GM18868 (cell line): ENCODE results near the gene FLYWCH2.

Experiments
- ATAC-seq: cut with Tn5 transposase; IDR thresholded peaks from one replicate; pipeline ENCODE4 v1.9.1; 2021; ENCODE audit warnings: mild to moderate bottlenecking, moderate library complexity; ENCODE audit not compliant: unreplicated experiment

Gene FLYWCH2, protein sequence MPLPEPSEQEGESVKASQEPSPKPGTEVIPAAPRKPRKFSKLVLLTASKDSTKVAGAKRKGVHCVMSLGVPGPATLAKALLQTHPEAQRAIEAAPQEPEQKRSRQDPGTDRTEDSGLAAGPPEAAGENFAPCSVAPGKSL

DNA sequence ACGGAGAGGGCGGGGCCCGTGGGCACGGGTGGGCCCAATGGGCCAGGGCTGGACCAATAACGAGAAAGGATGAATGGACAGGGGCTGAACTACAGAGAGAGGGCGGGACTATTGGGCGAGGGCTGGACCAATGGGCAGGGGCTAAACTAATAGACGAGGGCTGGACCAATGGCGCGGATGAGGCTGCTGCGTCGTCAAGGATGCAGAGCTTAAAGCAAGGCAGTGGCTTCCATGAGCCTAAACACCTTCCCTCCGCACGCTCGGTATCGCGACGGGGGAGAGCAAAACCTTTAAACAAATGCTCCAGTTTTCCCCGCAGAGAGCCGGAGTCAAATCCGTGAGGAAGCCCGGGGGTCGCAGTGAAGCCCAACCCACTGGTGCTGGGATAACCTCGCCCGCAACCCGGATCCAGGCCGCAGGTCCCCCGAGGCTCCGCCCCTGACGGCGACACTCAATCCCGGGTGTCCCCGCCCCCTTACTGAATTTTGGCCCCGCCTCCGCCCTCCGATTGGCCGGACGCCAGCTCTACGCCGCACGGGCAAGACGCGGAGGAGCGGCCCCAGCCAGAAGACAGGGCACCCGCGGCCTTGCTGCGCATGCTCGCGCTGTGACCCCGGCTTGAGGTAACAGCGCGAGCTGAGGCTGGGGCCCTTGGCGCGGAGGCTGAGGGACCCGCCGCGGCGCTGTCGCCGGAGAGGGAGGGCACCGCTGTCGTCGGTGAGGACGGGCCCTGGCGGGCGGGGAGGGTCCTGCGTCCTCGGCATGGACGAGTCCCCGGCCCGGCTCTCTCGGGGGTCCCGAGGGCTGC, at the start of gene FLYWCH2:
TSS of gene FLYWCH2 (plus strand) at position 566 of the 808 bp plus-strand sequence. CDS start 13,235 bp downstream, outside the sequence.
- ATAC-seq: peak; percentile 88

DNA sequence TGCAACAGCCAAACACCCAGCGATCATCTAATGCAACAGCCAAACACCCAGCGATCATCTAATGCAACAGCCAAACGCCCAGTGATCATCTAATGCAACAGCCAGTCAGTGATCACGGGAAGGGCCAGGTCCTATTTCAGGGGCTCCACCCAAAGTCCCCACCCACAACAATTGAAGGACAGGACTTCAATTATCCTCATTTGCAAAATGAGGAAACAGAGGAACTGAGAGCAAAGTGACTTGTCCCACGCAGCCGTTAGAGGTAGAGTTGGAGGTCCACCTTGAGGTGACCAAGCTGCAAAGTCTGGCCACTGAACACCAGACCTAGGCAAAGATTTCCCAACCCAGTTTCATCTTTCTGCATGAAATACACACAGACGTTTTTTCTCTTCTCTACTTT, 49.2 kb upstream of the FLYWCH2 start:
- no peak for ATAC-seq

DNA sequence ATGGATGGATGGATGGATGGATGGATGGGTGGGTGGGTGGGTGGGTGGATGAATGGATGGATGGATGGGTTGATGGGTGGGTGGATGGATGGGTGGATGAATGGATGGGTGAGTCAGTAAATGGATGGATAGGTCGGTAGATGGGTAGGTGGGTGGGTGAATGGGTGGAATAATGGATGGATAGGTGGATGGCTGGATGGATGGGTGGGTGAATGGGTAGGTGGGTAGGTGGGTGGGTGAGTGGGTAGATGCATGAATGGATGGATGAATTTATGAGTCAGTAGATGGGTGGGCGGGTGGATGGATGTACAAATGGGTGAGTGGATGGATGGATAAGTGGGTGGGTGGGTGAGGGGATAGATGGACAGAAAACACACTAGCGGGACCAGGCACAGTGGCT, 48.0 kb upstream of the FLYWCH2 start:
- ATAC-seq: no peak

DNA sequence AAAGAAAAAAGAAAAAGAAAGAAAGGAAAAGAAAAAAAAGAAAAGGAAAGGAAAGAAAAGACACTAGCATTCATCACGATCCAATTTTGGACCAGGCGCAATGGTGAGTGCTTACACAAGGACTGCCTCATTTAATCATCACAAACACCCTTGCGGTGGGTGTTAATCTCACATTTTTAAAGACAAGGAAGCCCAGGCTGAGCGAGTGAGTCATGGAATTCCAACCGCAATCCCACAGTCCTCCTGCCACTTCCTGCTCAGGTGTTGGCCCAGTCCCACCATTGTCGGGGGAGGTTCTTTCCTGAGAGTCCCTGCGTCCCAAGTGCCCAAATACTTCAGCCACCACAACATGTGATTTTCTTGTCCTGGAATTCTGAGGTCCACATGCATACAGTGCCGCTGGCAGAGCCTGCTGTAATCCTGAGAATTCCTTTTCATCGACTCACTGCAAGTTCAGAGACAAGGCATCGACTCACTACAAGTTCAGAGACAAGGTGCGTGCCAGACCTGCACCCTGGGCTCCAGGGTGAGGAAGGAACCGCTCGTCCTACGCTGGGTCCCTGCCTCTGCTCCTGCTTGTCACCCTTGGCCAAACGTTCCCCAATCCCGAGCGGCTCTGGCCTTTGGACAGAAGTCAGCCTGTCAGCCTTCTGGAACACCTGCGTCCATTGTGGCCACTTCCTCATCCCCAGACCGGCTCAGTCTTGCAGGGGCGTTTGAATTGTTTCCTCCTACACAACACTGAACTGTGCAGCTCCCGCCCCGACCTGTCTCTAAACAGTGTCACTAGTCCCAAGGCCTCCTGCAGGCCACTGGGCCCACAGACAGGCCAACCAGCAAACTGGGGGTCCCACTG, 47.1 kb upstream of the FLYWCH2 start:
- ATAC-seq: no peak

DNA sequence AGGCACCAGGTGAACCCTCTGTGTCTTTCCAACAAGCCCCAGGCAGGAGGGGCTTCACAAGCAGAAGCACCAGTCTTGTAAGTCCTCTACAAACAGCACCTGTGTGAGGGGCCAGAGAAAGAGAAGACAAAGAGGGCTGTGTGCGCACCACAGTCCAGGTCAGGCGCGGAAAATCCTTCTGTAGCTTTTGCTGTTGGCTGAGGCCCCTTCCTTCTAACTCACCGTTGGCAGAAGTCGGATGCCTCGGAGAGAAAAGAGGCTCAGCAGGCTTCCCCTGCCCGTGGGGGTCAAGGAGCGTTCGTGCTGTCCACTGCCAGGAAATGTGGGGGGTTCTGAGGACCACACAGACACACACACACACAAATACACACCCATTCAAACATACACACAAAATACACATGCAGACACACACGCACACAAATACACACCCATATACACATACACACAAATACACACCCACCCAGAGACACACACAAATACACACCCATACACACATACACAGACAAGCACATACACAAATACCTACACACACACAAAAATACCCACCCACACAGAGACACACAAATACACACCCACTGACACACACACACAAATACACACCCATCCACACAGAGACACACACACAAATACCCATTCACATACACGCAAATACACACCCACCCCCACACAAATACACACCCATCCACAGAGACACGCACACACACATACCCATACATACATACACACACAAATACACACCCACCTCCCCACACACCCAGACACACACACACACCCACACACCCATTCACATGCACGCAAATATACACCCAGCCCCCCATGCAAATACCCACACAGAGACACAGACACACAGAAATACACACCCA, 46.1 kb upstream of the FLYWCH2 start:
- ATAC-seq: no peak

DNA sequence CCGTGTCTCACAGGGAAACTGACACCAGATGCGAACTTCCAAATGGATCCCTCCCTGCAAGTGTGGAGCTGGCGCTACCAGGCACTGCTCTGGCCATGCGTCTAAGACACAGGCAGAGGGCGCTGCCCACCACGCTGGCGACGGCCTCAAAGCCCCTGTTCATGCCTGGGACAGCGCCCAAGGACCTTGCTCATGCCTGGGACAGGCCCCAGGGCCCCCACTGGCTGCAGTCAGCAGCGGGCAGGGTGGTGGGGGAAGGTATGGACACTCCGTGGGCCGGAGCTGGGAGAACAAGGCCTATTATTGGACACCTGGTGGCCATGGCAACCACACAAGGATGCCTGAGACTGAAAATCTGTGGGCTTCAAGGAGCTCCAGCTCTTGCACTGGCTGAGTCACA, 44.1 kb upstream of the FLYWCH2 start:
- no peak for ATAC-seq

DNA sequence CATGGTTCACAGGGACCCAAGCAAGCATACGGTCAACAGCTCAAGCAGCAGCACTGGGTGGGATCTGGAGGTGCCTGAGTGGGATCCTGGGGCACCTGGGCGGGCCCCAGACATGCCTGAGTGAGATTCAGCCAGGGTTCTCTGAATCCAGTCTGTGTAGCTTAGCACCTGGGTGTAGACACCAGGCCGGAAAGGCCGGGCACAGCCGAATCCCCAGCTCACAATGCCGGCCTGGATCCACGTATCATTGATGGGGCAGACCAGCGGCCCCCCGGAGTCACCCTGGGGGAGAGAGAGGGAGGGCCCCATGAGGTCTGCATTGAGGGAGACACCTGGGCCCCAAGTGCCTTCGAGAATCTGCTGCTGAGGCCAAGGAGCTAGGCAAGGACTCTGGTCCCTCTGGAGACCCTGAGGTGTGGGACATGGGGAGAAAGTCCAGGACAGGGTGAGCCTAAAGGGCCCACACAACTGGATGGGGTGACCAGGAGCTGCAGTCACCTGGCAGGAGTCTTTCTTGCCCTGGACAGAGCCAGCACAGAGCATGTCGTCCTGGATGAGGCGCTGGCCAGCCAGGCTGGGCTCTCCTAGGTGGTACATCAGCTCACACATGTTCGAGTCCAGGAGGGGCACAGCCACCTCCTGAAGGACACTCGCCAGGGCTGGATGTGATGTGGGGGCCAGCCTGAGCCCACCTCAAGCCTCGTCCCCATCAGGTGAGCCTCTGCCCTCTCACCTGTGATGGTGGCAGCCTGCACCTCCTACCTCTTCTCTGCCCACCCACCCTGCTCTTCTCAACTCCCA, 43.2 kb upstream of the FLYWCH2 start:
- ATAC-seq: no peak

DNA sequence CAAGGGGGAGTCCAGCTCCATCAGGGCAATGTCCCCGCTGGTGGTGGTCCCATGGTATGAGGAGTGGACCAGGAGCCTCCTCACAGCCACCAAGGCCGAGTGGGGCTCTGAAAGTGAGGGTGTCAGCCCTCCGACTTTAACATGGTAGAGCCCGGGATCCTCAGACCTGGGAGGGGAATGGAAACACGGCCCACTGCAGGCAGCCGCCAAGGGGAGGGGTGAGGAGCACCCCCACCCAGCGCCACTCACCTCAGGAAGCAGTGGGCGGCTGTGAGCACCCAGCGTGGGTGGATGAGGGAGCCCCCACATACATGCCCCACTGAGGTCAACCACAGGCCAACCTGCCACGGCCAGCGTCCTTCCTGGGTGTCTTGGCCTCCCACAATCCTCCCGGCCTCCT, 42.1 kb upstream of the FLYWCH2 start:
- ATAC-seq: no peak

DNA sequence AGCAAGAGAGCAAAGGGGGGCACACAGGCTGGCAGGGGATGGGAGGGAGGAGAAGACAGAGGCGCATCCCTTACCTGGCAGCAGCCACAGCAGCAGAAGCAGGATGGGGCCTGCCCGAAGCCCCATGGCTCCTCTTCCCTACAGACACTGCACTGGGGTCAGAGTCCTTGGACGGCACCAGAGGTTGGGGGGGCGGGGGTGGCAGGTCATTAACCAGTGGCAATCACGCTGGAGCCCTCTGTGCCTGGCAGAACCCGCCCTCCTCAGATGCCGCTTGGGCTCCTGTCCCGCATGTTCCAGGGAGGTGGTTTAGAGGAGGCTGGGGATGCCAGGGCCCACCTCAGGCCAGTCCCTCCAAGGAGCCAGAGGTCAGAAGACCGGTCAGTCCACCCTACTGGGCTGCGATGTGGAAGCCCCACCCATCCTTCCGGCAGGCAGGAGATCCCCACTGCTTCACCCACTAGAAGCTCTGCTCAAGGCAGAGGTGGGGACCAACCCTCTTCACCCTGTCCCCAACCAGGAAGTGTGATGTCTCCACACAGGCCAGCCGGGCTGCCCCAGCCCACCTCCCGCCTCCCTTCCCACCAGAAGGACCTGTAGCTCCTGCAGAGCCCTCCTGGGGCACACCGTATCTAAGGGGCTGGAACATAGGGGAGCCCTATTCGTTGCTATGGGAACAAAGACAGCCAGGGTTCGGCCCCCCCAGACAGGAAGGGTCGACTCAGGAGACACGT, 41.2 kb upstream of the FLYWCH2 start:
- no peak for ATAC-seq

DNA sequence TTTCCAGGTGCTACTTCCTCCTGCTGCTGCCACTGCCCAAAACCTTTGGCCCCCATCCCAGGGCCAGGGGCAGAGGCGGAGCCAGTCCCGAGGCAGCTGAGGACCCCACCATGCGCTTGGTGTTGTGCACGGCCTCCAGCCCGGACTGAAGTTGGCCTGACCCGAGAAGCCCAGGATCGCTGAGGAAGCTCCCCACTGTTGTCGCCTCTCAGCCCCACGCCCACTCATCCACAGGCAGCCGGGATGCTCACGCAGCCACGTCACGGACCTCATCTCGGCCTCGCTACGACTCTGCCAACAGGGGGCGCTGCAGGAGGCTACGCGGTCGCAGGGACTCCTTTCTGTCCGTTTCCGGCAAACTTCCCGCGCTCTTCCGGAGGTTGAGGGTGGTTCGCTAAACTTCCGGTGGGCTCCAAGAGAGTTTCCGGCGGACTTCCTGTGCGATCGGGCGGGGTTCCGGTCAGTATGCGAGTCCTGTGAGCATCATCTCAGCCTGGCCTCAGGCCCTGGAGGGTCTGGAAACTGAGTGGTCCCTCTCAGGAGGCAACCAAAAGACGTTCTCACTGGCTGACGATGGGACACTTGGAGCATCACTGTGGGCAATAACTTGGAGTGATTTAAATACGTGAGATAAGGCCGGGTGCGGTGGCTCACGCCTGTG, 40.5 kb upstream of the FLYWCH2 start:
- ATAC-seq: no peak

DNA sequence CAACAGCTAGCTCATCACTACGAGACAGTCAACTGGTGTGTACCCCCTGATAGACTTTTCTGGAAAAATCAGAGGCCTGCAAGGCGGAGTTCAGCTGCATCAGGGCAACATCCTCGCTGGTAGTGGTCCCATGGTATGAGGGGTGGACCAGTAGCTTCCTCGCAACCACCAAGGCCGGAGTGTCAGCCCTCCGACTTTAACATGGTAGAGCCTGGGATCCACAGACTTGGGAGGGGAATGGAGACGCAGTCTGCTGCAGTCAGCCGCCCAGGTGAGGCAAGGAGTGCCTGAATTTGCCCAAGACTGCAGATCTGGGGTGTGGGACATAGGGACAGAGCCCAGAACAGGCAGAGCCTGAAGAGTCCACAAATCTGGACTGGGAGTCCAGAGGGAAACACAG, 39.5 kb upstream of the FLYWCH2 start:
- no peak for ATAC-seq

DNA sequence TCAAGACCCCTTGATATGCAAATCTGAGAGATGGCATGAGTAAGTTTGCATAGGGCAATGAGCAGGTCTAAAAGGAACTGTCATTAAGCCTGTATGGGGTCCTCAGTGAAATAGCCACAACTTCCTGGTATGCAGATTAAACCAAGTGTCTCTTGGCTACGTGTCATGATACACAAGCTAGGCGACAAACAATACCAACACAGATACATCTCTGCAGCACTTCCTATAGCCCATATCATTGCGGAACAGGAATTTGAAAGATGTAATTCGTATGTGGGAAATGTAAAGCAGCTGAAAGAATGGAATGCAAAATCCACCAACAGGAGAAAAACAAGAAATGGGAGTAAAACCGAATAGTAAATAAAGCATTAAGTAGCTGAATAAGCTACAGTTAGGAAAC, 37.9 kb upstream of the FLYWCH2 start:
- no peak for ATAC-seq

DNA sequence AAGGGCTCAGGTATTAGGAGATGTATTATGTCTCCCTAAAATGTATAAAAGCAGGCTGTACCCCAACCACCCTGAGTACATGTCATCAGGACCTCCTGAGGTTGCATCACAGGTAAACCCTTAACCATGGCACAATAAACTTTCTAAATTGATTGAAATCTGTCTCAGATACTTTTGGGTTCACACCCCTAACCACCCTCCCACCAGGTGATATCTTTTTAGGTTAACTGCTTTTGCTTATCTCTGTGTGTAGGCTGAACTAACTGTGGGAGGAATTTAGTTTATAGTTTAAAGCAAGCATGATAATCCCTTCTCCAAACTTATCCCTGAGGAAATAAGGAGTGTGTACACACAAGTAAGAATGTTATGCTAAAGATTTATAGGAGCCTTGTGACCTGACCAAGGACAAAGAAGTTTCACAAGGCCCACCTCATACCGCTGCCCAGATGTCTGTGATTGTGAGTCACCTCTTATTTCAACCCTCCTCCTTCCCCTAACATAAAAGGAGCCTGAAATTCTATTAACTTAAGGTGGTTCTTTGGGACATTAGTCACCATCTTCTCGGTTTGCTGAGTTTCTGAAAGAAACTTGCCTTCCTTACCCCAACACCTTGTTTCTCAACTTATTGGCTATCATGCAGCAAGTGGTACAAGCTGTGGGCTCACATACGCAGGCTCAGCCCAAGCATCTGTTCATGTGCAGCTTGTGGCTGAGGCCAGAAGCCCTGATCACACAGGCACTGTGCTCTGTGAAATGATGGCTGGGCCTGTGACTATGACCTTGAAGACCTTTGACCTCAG, 36.3 kb upstream of the FLYWCH2 start:
- no peak for ATAC-seq

DNA sequence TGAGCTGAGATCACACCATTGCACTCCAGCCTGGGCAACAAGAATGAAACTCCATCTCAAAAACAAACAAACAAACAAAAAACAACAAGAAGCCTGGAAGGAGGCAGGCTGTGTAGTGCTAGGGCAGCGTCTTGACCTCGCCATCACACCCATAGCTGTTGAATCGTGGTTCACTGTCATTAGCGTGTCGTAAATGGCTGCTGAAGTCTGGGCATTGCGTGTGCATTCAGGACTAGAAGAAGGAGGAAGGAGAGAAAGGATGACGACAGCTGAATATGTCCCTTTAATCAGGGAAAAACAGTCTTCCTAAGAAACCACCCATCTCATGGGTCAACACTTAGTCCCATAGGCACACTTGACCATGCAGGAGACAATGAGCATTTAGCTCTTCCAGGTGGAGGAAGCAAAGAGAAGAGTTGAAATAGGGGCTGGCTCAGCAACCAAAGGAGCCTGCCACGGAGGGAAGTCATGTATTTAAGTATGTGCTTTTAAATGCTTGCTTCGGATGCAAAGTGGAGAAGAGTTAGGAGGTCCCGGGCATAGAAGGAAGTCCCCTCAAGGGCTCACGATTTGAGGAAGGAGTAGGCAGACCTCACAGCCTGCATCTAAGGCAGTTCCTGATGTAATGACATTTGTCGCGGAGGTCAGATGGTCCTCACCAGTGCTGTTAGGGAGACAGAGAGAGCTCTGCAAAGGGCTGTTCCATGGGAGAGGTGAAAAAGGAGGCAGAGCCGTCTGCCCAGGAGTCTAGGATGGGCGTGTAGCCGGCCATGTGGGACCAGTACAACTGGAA, 33.9 kb upstream of the FLYWCH2 start:
- ATAC-seq: no peak

DNA sequence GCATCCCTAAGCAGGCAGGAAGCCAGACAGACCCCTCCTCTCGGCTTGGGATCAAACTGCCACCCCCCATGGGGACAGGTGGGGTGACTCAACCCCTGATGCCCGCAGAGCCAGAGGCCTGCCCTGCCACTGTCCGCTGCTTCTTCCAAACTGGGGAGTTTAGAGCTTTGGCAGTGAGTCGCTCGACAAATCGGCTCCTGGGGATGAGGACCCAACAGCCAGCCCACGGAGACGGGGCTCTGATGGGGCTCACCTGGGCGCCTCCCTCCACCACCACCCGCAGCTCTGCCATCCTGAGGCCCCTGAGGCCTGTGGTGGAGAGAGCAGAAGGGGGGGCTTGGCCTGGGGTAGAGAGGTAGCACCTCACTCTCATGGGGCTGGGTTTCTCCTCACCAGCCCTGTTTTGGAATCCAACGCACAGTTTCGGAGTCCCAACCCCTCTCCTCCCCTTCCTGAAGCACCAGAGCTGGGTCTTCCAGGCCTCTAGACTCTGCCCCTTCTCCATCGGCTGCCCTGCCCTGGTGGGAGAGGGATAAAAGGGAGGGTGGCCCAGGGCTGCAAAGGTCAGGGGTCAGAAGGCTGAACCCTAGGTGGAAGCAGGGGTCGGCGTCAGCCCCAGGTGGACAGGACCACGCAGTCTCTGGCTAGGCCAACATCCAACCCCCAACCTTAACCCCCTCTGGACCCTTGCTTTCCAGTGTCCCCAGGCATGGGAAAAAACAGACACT, 30.8 kb upstream of the FLYWCH2 start:
- ATAC-seq: no peak

DNA sequence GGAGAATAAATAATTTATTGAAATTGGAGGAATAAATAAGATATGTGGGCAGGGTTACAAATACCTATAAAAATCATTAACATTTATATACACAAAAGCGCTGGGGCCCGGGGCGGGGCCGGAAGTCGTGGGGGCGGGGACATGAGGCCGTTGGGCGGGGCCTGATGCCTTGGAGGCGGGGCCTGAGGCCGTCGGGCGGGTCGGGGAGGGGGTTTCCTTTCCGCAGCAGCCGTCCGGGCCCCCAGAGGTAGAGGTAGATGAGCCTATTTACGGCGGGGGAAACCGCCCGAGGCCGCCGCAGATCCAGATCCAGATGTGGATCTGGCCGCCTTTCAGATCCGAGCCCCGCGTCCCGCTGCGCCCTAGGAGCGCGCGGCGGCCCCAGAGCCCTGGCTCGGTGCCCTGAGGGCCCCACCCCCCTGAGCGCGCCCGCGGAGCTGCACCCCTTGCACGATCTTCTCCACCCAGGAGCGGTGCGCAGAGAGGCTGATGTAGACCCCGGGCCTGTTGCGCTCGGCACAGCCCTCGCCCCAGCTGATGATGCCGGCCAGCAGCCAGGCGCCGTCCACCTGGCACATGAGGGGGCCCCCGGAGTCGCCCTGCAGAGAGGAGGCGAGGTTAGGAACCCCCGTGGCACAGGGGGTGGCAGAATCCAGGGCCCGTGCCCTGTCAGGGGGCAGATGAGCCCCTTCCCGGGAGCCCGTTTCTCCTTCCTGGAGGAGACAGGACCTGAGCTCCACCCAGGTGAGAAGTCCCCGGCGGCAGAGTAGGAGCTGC, 30.1 kb upstream of the FLYWCH2 start:
- no peak for ATAC-seq
